Stimulated activated CD4-positive, alpha-beta T cell treated with anti-CD3 and anti-CD28 coated beads, TNF-alpha, amount 100 ng/mL, for 1 hour (primary cell): Measurements from ENCODE around the gene FAM43A.

Experiments used
- DNase-seq, 3 donors: peaks; one replicate each; pipeline ENCODE4 v3.0.0-alpha.2; 2020; ENCODE audit warnings: low read depth in 3 of 3, low spot score in 1 of 3

Gene FAM43A

GRCh38 chr3:194675081-194675640 lies 10.5 kb upstream of the FAM43A start:
- DNase-seq: peak in 1 of 3 donors; percentile 55

- no peak for DNase-seq
Observed at GRCh38 chr3:194675680-194676079, 10.0 kb upstream of the FAM43A start.

GRCh38 chr3:194676471-194676870 lies 9.2 kb upstream of the FAM43A start:
- no peak for DNase-seq

GRCh38 chr3:194680888-194681615 lies 4.6 kb upstream of the FAM43A start:
- DNase-seq: no peak

- DNase-seq: no peak
Observed at GRCh38 chr3:194682189-194682693, 3.4 kb upstream of the FAM43A start.

GRCh38 chr3:194682694-194683310 lies 2.9 kb upstream of the FAM43A start:
- peak; percentile 32 to 48 (median 38) for DNase-seq

- no peak for DNase-seq
Observed at GRCh38 chr3:194683380-194683779, 2.3 kb upstream of the FAM43A start.

- DNase-seq: no peak
Observed at GRCh38 chr3:194685065-194685717, 492 bp upstream of the FAM43A start.

GRCh38 chr3:194686414-194686815 lies 732 bp downstream of the FAM43A start:
- DNase-seq: no peak

- peak in 1 of 3 donors; percentile 27 for DNase-seq
Observed at GRCh38 chr3:194686816-194687637, 1.3 kb downstream of the FAM43A start.

- DNase-seq: peak; percentile 27 to 74 (median 59)
Observed at GRCh38 chr3:194687638-194688199, 2.0 kb downstream of the FAM43A start.

GRCh38 chr3:194688200-194688740 lies 2.6 kb downstream of the FAM43A start:
- DNase-seq: peak in 1 of 3 donors; percentile 0

GRCh38 chr3:194688946-194689345 lies 3.3 kb downstream of the FAM43A start:
- DNase-seq: no peak

GRCh38 chr3:194689493-194689944 lies 3.8 kb downstream of the FAM43A start:
- DNase-seq: no peak

- DNase-seq: no peak
Observed at GRCh38 chr3:194690501-194691372, 5.1 kb downstream of the FAM43A start.

- DNase-seq: no peak
Observed at GRCh38 chr3:194691481-194692283, 6.0 kb downstream of the FAM43A start.

GRCh38 chr3:194696702-194697101 lies 11.0 kb downstream of the FAM43A start:
- DNase-seq: no peak

- no peak for DNase-seq
Observed at GRCh38 chr3:194702545-194702944, 16.9 kb downstream of the FAM43A start.
